ENCODE results near the gene PODXL2. TPM values are rescaled to one million over a fixed set of nuclear protein-coding genes. Genes with fewer than 3 reads are reported as not detected.

Gene PODXL2
- total RNA-seq, 1 donor from 2014 or later: 10.7 TPM

- Mint-ChIP-seq H3K4me3 (ENCODE audit: unreplicated experiment) (no peak overlapping the region), H3K36me3 (ENCODE audit: low read depth) (peaks cover 13% of the 10 kb centered on the region), H3K4me1 (ENCODE audit: low read depth) (peaks cover 20% of the 10 kb centered on the region), H3K27me3 (ENCODE audit: low read depth) (no peaks in the 10 kb centered on the region), H3K27ac (ENCODE audit: unreplicated experiment) (no peak overlapping the region), H3K9me3 (ENCODE audit: low read depth) (no peaks in the 10 kb centered on the region)
- no peak for TF ChIP-seq CTCF (IDR thresholded peaks at IDR 0.05)
- no peak for DNase-seq (ENCODE audit: low spot score)
These were observed 90.4 kb downstream of the PODXL2 start for GRCh38 chr3:127719369-127719768.

DNA sequence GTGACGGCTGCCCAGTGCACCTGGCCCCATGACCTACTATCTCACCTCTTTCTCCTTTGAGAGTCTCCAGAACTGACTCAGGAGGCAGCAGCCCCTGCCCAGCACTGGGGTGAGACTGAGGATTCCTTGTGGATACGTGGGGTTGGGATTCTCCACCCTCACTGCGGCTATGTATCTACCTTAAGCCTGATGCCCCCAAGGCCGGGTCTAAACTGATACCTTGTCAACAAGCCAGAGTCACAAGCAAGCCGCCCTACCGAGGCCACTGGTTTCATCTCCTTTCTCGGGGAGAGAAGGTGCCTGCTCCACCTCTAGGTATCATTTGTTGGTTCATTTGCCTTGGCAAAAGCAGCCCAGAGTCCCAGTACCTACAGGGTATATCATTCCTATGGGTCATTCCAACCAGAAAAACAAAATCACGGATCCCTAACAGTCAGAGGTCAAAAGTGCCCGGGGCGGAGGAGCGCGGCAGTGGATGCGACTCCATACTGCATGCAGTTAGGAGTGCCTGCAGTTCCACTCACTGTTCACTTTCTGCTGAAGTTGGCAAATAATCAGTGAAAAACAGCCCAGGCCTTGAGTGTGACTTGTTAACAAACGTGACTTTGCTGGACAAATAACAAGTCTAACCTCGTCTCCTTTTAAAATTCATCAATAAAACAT lies 91.3 kb downstream of the PODXL2 start:
- Mint-ChIP-seq H3K4me3 (ENCODE audit: unreplicated experiment) (no peak overlapping the region), H3K27me3 (ENCODE audit: low read depth) (no peaks in the 10 kb centered on the region), H3K36me3 (ENCODE audit: low read depth) (peaks cover 15% of the 10 kb centered on the region), H3K4me1 (ENCODE audit: low read depth) (peaks cover 19% of the 10 kb centered on the region), H3K27ac (ENCODE audit: unreplicated experiment) (no peak overlapping the region), H3K9me3 (ENCODE audit: low read depth) (no peaks in the 10 kb centered on the region)
- TF ChIP-seq CTCF (IDR thresholded peaks at IDR 0.05): no peak
- DNase-seq (ENCODE audit: low spot score): no peak

- Mint-ChIP-seq H3K4me3 (ENCODE audit: unreplicated experiment) (no peak overlapping the region), H3K4me1 (ENCODE audit: low read depth) (peaks cover 19% of the 10 kb centered on the region), H3K27me3 (ENCODE audit: low read depth) (no peaks in the 10 kb centered on the region), H3K36me3 (ENCODE audit: low read depth) (peaks cover 12% of the 10 kb centered on the region), H3K9me3 (ENCODE audit: low read depth) (no peaks in the 10 kb centered on the region), H3K27ac (ENCODE audit: unreplicated experiment) (no peak overlapping the region)
- no peak for DNase-seq (ENCODE audit: low spot score)
- no peak for TF ChIP-seq CTCF (IDR thresholded peaks at IDR 0.05)
These were observed 92.3 kb downstream of the PODXL2 start for GRCh38 chr3:127720985-127721935.

DNA sequence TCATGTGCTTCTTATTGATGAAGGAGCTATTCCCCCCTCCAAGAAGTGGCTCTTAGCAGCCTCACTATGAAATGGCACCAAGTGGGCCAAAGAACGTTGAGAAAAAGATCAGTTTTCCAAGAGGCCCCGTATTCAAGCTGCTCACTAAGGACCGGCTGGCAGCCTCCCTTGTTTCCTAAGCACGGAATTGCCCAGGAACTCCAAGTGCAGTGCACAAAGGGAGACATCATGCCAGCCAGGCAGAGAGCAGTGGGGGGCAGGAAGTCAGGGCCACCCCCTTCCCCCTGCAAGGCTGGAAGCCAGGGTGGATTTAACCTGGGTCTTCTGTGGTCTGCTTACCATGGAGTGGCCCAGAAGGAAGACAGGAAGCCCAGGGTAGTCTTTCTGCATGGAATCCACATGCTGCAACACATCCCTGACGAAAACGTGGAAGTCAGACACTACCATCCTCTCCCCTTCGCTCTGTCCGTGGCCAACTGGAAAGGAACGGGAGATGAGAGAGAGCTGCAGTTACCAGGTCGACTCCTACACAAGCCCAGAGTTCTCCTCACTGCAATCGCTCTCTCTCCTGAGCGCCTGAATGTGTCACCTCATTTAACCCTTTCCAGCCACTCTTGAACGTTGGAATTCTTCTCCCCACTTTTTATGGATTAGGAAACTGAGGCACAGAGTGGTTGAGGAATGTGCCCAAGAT lies 93.3 kb downstream of the PODXL2 start:
- no peaks in the 10 kb centered on the region for H3K9me3 Mint-ChIP-seq (ENCODE audit: low read depth)
- H3K36me3 Mint-ChIP-seq (ENCODE audit: low read depth): peaks cover 12% of the 10 kb centered on the region
- no peak for DNase-seq (ENCODE audit: low spot score)
- H3K4me1 Mint-ChIP-seq (ENCODE audit: low read depth): peaks cover 19% of the 10 kb centered on the region
- H3K27ac Mint-ChIP-seq (ENCODE audit: unreplicated experiment): no peak overlapping the region
- H3K27me3 Mint-ChIP-seq (ENCODE audit: low read depth): no peaks in the 10 kb centered on the region
- no peak for TF ChIP-seq CTCF (IDR thresholded peaks at IDR 0.05)
- H3K4me3 Mint-ChIP-seq (ENCODE audit: unreplicated experiment): no peak overlapping the region

Small RNAs within 50 kb of the gene (microRNA-seq; reads per million reads assigned to microRNA genes)
- 3.3 reads per million for gene MIR7976 (ENCODE audit: borderline number of aligned reads)

Other genes with a start within 250 kb of the PODXL2 start
- 32.5 to 40.3 TPM (median 37.2 TPM) in 3 replicates for gene TPRA1, start 38.5 kb upstream of the PODXL2 start, total RNA-seq
- gene MCM2, start 30.8 kb upstream of the PODXL2 start, total RNA-seq: 14.6 to 29.0 TPM (median 15.1 TPM) in 3 replicates
- 18.1 to 27.2 TPM (median 26.7 TPM) in 3 replicates for gene ABTB1, start 43.8 kb downstream of the PODXL2 start, total RNA-seq
- gene MGLL, start 193.3 kb downstream of the PODXL2 start, total RNA-seq: 36.4 to 61.0 TPM (median 59.5 TPM) in 3 replicates

Data from chondrocyte (in vitro differentiated cells).